Brain pericyte (primary cell): Measurements from ENCODE around the gene PRRT3.

Source experiments
- DNase-seq: peaks from one replicate; pipeline ENCODE4 v3.0.0-alpha.2; 2012; ENCODE audit warnings: low read depth, low spot score

The PRRT3 gene

GRCh38 chr3:9951962-9952805 is at the start of gene PRRT3:
TSS of gene PRRT3 (minus strand) at chr3:9952408. CDS start at chr3:9950115, 2,293 bp downstream.
- DNase-seq: no peak

- no peak for DNase-seq
Measured at GRCh38 chr3:10000686-10001085, 48.5 kb upstream of the PRRT3 start.

- no peak for DNase-seq
Measured at GRCh38 chr3:9994086-9994844, 42.1 kb upstream of the PRRT3 start.

DNA sequence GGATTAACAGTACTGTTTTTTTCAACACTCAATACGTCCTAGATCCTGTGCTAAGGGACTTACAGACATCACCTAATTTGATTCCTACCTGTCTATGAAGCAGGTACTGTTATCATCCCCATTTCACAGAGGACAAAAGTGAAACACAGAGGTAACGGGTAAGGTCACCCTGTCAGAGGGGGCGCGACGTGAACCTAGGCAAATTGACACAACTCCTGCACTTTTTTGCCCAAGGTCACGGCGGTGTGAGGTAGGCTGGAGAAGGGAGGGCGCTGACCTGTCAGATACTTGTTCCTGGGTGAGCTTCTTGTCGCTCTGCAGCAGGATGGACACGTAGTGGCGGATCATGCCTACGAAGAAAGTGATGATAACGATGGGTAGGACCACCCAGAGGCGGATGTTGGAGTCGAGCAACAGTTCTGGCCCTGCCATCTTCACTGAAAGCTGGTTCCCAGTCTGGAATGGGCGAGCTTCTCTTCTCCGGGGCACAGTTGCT is 34.1 kb upstream of the PRRT3 start:
- DNase-seq: no peak

- DNase-seq: no peak
Measured at GRCh38 chr3:9980251-9980650, 28.0 kb upstream of the PRRT3 start.

DNA sequence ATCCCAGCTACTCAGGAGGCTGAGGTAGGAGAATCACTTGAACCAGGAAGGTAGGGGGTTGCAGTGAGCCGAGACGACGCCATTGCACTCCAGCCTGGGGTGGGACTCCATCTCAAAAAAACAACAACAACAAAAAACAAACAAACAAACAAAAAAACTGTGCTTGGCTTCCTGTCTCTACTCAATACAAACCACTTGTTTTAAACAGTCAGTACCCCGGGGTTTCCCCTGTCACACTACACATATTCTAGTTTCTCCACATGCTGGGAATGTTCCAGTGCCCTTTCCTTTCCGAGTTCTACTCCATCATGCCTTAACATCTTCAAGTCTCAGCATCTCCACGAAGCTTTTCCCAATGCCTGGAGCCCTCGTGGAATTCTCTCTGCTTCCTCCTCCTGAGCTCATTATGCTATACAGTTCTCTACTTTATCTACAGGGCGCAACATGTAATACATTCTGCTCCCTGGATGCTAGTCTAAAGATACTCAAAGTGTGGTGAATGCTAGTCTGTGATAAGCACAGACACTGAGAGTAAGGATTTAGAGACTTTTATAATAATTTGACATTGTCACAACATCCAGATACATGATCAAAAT is 26.6 kb upstream of the PRRT3 start:
- no peak for DNase-seq

DNA sequence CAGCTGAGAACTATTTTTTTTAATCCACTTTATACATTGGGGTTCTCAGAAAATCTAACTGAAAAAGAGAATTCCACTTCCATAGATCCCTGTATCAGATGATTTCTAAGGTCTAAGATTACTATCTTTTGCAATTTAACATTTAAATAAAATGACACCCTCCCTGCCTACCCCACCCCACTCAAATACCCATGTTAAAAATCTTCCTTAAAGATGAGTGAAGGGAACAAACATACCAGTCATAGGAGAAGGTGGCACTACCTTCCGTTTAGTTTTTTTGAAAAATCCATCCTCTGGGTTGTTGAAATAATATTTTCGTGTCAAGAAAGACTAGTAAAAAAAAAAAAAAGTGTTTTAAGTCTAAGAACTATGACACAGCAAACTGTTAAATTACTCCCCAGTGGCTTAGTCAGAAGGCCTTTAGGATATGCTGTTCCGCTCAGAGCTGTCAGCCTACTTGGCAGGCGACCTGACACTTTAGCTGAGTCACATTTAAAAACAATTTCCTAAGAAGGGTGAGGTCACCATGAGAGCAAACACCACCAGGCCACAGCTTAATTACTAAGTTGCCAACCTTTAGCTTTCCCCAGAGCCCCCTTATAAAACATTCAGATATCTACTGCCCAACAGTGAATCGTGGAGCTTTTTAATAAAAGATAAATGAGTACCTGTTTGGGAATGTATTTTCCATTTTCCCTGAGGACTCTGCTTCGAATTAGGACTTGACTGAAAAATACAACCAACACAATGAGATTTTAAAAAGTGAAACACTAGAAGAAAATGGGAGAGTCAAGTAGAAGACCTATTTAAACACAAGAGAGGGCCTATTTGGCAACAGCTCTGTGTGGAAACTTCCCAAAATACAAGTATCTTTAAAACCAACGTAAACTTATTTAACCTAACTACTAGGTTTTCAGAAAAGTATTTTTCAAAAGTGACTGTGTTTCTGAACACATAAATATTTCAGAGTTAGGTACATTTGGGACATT is 24.8 kb upstream of the PRRT3 start:
- peak; percentile 41 for DNase-seq

DNA sequence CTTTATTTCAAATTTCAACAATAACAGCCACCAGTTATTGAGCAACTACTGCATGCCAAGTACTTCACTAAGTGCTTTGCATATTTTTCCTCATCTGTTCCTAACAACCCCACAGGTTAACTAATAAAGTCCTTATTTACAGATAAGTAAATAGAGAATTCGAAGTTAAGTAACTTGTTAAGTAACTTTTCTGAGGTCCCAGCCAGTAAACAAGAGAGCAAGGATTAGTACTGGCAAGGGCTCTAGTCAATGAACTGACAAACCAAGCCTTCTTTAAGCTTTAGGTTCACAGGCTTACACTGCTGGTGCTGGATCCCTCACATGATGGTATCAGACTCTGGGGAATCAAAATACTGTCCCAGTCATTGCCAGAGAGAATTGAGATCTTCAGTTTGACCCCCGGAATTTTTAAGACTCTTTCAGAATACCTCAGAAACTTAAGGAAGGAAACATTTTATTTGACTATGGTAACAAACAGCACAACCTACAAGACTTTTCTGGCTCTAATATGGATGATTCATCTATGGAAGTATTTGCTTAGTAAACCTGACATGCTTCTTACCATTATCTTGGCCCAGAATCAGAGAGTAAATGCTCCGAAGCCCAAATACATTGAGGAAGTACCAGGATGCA is 17.9 kb upstream of the PRRT3 start:
- DNase-seq: no peak

DNA sequence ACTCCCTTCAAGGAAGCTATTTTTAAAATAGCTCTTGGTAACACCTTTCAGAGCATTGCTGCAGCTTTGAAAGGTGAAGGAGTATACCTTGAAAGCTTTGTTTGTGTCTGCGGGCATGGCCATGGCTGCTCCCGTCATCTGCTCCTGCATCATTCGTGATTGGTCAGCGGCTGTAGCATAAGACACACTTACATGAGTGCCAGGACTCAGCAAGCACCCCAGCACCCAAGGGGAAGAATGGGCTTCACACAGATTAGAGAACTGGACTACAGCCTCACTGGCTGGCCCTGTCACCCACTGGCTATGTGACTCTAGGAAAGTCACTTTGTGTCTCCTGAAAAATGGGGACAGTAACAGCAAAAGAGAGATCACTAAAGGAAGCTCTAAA is 17.4 kb upstream of the PRRT3 start:
- no peak for DNase-seq

DNA sequence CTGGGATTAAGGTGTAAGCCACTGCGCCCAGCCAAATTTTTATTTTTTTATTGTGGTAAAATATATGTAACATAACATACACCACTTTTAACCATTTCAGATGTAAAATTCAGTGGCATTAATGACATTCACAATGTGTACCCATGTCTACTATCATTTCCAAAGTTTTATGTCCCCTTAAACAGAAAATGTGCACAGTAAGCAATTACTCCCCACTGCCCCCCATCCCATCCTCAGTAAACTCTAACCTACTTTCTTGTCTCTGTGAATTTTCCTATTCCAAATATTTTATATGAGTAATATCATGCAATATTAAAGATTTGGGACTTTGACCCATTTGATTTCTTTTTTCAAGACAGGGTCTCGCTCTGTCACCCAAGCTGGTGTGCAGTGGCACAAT is 14.6 kb upstream of the PRRT3 start:
- DNase-seq: no peak

DNA sequence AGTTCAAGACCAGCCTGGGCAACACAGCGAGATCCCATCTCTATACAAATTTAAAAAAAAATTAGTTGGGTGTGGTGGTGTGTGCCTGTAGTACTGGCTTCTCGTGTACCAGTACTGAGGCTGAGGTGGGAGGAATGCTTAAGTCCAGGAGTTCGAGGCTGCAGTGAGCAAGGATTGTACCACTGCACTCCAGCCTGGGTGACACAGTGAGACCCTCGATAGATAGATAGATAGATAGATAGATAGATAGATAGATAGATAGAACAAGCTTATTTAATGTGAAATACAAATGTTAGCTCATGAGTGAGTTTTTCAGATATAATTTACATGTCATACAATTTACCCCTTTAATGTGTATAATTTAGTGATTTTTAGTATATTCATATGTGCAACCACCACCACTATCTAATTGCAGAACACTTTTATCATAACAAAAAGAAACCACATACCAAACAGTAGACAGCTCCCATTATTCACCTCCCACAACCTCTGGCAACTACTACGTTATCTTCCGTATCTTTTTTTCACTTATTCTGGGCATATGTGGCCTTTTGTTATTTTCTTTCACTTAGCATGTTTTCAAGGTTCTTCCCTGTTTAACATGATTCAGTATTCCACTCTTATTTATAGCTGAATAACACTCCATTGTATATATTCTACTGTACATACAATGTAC is 13.1 kb upstream of the PRRT3 start:
- DNase-seq: no peak

- DNase-seq: no peak
Measured at GRCh38 chr3:9957214-9957613, 5.0 kb upstream of the PRRT3 start.

GRCh38 chr3:9955611-9956352 is 3.6 kb upstream of the PRRT3 start:
- DNase-seq: no peak

DNA sequence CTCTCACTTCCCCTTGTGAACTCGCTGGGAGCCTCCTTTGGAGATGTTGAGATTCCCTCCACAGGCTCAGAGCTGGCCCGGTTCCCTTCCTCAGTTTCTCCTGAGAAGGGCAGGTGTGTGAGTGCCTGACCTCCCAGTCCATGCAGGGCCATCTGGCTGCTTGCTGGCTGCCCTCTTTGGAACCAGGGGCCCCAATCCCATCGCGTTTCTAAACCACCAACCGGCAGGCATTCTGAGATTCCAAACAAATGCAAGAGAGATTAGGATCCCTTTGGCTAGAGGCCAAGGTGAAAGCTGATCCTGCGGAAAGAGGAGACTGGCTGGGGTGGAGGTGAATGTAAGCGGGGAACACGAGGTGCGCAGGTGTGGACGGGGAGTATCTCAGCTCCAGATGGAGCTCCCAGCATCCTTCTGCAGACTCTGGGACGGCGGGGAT is 2.9 kb upstream of the PRRT3 start:
- DNase-seq: no peak

GRCh38 chr3:9951598-9951961 is 628 bp downstream of the PRRT3 start:
- no peak for DNase-seq

GRCh38 chr3:9951126-9951525 is 1.1 kb downstream of the PRRT3 start:
- DNase-seq: no peak

- DNase-seq: no peak
Measured at GRCh38 chr3:9949626-9950025, 2.6 kb downstream of the PRRT3 start.

- DNase-seq: no peak
Measured at GRCh38 chr3:9949115-9949514, 3.1 kb downstream of the PRRT3 start.

GRCh38 chr3:9948586-9948985 is 3.6 kb downstream of the PRRT3 start:
- no peak for DNase-seq
